Spleen (tissue), 7 donors: Measurements from ENCODE around the gene DUSP22.

ENCODE experiments used
- CTCF ChIP-seq, 11 experiments: fragments of 200-600 bp in 7 of 11; fragments of 450-650 bp in 4 of 11; sonication (generic) in 4 of 11; IDR thresholded peaks in 8 of 11; conservative IDR thresholded peaks in 3 of 11; 1 replicate in 7 of 11; 2 replicates in 4 of 11; pipeline versions ENCODE4 v1.4.0 to v1.8.0; 2016 to 2021; ENCODE audit warnings: antibody characterized with exemption in 11 of 11, inconsistent platforms in 4 of 11, mild to moderate bottlenecking in 1 of 11
- POLR2AphosphoS5 ChIP-seq, 3 donors: sonication (generic); formaldehyde crosslinking; IDR thresholded peaks; one replicate each; pipeline ENCODE4 v1.5.1; 2017; ENCODE audit warnings: antibody characterized with exemption in 3 of 3
- donor health status: DM: no; HTN: no; CAD: no; lungs with moderate emphysema.
- donor health status: DM: no; HTN: no; CAD: no.
- donor health status: DM: no; HTN: no; CAD: no.

- no peak for TF ChIP-seq CTCF (IDR thresholded peaks at IDR 0.05 in 8 of 11, conservative IDR thresholded peaks at IDR 0.05 in 3 of 11)
- TF ChIP-seq POLR2AphosphoS5 (IDR thresholded peaks at IDR 0.05) = no peak
Observed at GRCh38 chr6:259901-260508, 32.3 kb upstream of the DUSP22 start.
